GM21447 (cell line): Measurements from ENCODE around the gene PSMC3IP.
"Not testable (repeated sequence)": the region's sequence is repeated elsewhere in the genome, so short reads cannot be mapped to it uniquely, and the experiment has no call there.

Source experiments
- ATAC-seq: cut with Tn5 transposase; IDR thresholded peaks from one replicate; pipeline ENCODE4 v1.9.1; 2021; ENCODE audit not compliant: unreplicated experiment

Gene PSMC3IP

DNA sequence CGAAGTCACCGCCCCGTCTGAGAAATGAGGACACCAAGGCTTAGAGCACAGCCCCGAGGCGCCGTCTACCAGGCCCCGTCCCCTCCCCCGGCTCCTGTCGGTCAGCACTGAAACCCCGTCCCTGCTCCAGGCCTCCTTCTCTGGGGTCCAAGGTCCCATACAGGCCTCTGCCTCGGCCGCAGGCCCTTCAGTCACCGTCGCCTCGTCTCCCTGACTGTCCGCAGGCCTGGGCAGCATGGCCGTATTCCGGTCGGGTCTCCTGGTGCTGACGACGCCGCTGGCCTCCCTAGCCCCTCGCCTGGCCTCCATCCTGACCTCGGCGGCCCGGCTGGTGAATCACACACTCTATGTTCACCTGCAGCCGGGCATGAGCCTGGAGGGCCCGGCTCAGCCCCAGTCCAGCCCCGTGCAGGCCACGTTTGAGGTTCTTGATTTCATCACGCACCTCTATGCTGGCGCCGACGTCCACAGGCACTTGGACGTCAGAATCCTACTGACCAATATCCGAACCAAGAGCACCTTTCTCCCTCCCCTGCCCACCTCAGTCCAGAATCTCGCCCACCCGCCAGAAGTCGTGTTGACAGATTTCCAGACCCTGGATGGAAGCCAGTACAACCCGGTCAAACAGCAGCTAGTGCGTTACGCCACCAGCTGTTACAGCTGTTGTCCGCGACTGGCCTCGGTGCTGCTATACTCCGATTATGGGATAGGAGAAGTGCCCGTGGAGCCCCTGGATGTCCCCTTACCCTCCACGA is 15.0 kb downstream of the PSMC3IP start:
- ATAC-seq: no peak

DNA sequence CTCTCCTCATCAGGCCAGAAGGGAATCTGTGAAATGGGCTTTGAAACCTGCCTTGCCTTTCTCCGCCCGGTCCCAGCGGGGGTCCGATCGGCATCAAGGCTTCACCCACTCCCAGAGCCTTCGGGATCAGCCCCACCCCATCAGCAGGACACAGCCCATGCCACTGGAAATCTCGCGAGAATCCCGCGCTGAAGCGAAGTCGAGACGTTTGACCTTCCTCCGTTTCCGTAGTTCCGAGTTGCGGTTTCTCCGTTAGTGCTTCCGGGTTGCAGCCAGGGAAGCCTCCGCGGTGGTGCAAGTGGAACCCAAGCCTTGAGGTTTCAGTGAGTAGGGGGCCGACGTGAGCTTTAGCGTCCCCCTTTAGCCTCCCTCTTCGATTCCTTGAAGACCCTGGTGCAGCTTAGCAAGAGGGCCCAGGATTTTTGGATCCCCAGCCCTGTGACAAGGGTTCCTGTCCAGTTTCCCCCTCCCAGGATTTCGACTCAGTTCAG is 15.6 kb downstream of the PSMC3IP start, which contains the start of gene COASY:
COASY (plus strand) TSS at position 252 of the 491 bp plus-strand sequence. CDS start 475 bp downstream, outside the sequence.
- ATAC-seq: peak; percentile 62

DNA sequence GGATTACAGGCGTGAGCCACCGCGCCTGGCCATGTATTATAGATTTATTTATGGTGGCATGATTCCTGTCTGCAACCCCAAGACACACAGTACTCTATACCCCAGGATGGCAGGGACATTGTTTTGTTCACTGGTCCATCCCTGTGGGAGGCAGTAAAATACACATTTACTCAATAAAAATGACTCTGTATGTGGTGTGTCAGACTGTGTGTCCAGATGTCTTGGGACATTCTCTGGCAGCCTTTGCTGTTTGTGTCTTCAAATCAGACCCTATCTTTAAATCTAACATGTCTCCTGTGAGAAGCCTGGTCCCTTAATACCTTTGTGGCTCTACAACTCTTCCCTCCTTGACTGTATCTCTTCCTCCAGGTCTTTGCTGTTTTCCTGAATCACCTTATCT is 17.3 kb downstream of the PSMC3IP start:
- no peak for ATAC-seq

DNA sequence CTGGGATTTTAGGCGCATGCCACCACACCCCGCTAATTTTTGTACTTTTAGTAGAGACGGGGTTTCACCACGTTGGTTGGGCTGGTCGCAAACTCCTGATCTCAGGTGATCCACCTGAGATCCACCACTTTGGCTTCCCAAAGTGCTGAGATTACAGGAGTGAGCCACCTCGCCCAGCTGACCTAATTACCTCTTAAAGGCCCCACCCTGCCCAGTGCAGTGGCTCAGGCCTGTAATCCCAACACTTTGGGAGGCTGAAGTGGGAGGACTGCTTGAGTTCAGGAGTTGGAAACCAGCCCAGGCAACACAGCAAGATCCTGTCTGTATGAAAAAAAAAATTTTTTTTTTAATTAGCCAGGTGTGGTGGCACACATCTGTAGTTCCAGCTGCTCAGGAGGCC is 18.5 kb downstream of the PSMC3IP start:
- ATAC-seq: no peak

DNA sequence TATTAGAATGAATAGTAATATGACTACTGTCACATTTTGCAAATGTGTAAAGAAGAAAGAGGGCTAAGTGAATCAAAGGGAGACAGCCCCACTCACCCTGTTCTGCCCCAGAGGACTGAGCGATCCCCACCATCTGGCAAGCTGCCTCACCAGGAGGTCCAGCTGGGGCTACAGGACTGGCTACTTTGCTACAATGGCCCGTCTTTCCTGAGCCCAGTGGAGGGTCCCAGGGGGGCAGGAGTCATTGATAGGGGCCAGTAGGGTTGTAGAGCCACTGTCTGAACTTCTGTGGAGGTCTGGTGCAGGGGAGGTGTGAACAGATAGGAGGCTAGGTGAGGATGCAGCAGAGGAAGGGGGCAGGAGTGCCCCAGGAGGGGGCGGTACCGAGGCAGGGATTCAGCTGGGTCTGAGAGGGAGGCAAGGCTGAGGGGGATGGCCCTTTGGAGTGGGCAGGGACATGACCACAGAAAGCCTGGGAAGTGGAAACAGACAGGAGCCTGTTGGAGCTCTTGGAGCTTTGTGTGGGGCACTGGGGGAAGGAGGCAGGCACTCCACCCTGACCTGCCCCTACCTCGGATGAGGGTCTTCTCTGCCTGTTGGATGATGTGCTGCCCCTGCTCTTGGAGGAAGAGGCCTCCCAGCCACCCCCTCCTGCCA is 21.4 kb downstream of the PSMC3IP start:
- not testable (repeated sequence) for ATAC-seq

DNA sequence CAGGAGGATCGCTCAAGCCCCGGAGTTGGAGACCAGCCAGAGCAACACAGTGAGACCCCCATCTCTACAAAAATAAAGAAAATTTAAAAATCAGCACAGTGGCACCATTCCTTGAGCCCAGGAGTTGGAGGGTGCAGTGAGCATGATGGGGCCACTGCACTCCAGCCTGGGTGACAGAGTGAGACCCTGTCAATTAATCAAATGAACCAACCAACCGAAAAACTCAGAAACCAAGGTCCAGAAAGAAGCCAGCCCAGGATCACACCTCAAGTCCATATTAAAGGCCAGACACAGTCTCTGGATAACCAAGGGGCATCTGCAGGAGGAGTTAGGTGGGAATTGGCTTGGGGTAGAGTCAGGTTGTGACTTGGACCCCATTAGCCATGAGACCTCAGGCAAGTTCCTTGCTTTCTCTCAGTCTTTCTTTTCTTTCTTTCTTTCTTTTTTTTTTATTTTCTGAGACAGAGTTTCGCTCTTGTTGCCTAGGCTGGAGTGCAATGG is 22.4 kb downstream of the PSMC3IP start:
- ATAC-seq: no peak

GRCh38 chr17:42554250-42555121 is 23.0 kb downstream of the PSMC3IP start:
- ATAC-seq: peak; percentile 78

GRCh38 chr17:42553866-42554249 is 23.7 kb downstream of the PSMC3IP start:
- no peak for ATAC-seq

GRCh38 chr17:42553161-42553818 is 24.2 kb downstream of the PSMC3IP start:
- no peak for ATAC-seq

GRCh38 chr17:42552736-42553135 is 24.8 kb downstream of the PSMC3IP start, which contains the start of gene HSD17B1:
TSS of gene HSD17B1 (plus strand) at chr17:42552923. CDS start at chr17:42552934, 11 bp downstream.
- not testable (repeated sequence) for ATAC-seq

DNA sequence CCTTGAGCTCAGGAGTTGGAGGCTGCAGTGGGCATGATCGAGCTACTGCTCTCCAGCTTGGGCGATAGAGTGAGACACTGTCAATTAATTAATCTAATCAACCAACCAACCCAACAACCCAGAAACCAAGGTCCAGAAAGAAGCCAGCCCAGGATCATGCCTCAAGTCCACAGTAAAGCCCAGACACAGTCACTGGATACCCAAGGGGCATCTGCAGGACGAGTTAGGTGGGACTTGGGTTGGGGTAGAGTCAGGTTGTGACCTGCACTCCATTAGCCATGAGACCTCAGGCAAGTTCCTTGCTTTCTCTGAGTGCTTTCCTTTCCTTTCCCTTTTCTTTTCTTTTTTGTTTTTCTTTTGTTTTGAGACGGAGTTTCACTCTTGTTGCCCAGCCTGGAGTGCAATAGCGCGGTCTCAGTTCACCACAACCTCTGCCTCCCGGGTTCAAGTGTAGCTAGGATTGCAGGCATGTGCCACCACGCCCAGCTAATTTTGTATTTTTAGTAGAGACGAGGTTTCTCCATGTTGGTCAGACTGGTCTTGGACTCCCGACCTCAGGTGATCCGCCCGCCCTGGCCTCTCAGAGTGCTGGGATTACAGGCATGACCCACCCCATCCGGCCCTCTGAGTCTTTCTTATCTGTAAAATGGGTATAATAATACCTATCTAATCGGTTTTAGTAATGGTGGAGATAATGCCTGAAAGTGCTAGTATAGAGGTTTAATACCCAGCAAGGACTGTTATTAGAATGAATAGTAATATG is 28.4 kb downstream of the PSMC3IP start:
- no peak for ATAC-seq

GRCh38 chr17:42548070-42548837 is 29.3 kb downstream of the PSMC3IP start:
- ATAC-seq: peak; percentile 54

- no peak for ATAC-seq
These were observed 29.8 kb downstream of the PSMC3IP start for GRCh38 chr17:42547698-42548069.

DNA sequence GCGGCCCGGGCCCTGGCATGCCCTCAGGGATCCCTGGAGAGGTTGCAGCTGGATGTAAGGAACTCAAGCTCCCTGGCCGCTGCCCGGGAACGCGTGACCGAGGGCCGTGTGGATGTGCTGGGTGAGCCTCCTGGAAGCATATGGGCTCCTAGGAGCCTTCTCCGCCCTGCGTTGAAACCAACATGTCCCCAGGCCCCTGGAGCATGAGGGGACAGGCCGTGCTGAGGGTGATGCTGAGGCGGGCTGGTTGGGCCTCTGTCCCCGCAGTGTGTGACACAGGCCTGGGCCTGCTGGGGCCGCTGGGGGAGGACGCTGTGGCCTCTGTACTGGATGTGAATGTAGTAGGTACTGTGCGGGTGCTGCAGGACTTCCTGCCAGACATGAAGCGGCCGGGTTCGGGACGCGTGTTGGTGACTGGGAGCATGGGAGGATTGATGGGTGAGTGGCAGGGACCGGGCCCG is 30.5 kb downstream of the PSMC3IP start:
- ATAC-seq: no peak

- ATAC-seq: not testable (repeated sequence)
These were observed 31.6 kb downstream of the PSMC3IP start for GRCh38 chr17:42545755-42546505.

DNA sequence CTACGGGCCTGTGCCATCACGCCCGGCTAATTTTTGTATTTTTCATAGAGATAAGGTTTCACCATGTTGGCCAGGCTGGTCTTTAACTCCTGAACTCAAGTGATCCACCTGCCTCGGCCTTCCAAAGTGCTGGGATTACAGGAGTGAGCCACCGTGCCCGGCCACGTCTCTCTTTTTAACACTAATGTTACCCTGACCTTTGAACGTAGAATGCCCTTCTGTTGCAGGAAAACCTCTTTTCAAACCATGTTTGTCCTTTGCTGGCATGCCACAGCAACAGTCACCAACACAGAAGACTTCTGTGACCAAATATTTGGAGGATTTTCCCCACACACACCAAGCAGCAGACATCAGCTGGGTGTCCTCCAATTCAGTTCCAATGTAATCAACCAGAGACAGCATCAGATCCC is 32.6 kb downstream of the PSMC3IP start:
- no peak for ATAC-seq

- ATAC-seq: no peak
These were observed 34.1 kb downstream of the PSMC3IP start for GRCh38 chr17:42543190-42544079.
